ENCODE data around the gene KCNK10.

KCNK10 gene

GRCh38 chr14:88316521-88316920 lies 6.5 kb downstream of the KCNK10 start:
- no peak for DNase-seq

GRCh38 chr14:88312257-88312656 lies 10.8 kb downstream of the KCNK10 start:
- DNase-seq = no peak

GRCh38 chr14:88311780-88312179 lies 11.3 kb downstream of the KCNK10 start:
- no peak for DNase-seq

- DNase-seq = no peak
Measured at GRCh38 chr14:88310449-88310848, 12.6 kb downstream of the KCNK10 start.

GRCh38 chr14:88310021-88310420 lies 13.0 kb downstream of the KCNK10 start:
- no peak for DNase-seq

GRCh38 chr14:88305528-88306322 lies 17.3 kb downstream of the KCNK10 start:
- DNase-seq = no peak

GRCh38 chr14:88303041-88303440 lies 20.0 kb downstream of the KCNK10 start:
- no peak for DNase-seq

- DNase-seq = no peak
Measured at GRCh38 chr14:88301381-88301780, 21.7 kb downstream of the KCNK10 start.

- no peak for DNase-seq
Measured at GRCh38 chr14:88300817-88301216, 22.3 kb downstream of the KCNK10 start.

GRCh38 chr14:88299865-88300530 lies 23.1 kb downstream of the KCNK10 start:
- DNase-seq = no peak

GRCh38 chr14:88297306-88297705 lies 25.8 kb downstream of the KCNK10 start:
- DNase-seq = no peak

GRCh38 chr14:88296351-88296750 lies 26.7 kb downstream of the KCNK10 start:
- DNase-seq = no peak

- no peak for DNase-seq
Measured at GRCh38 chr14:88289996-88290395, 33.1 kb downstream of the KCNK10 start.

GRCh38 chr14:88289234-88289633 lies 33.8 kb downstream of the KCNK10 start:
- DNase-seq = no peak

- DNase-seq = no peak
Measured at GRCh38 chr14:88286309-88286708, 36.8 kb downstream of the KCNK10 start.

GRCh38 chr14:88281447-88281846 lies 41.6 kb downstream of the KCNK10 start:
- no peak for DNase-seq

GRCh38 chr14:88276923-88277596 lies 46.0 kb downstream of the KCNK10 start:
- no peak for DNase-seq

GRCh38 chr14:88272390-88273269 lies 50.4 kb downstream of the KCNK10 start:
- DNase-seq = no peak

GRCh38 chr14:88271205-88271604 lies 51.9 kb downstream of the KCNK10 start:
- DNase-seq = no peak

GRCh38 chr14:88270776-88271175 lies 52.3 kb downstream of the KCNK10 start:
- DNase-seq = no peak

GRCh38 chr14:88269806-88270420 lies 53.2 kb downstream of the KCNK10 start:
- no peak for DNase-seq

- no peak for DNase-seq
Measured at GRCh38 chr14:88266474-88266873, 56.6 kb downstream of the KCNK10 start.

All from stimulated activated CD4-positive, alpha-beta T cell treated with anti-CD3 and anti-CD28 coated beads, Interleukin-15, amount 100 ng/mL, for 24 hours (primary cell).